Small intestine (tissue), 7 donors: ENCODE measurements around the gene HIGD1C. TPM values are rescaled to one million over a fixed set of nuclear protein-coding genes. Genes with fewer than 3 reads are reported as not detected.
"Not testable (repeated sequence)": the region's sequence is repeated elsewhere in the genome, so short reads cannot be mapped to it uniquely, and the experiment has no call there.

Experiments
- DNase-seq, 2 donors: peaks; one replicate each; pipeline versions ENCODE4 v3.0.0 to v3.0.0-alpha.2; 2013
- FAIRE-seq: peaks from 2 replicates; lab custom pipeline; 2012; peaks lifted over from hg19 to GRCh38; lab: Jason Lieb, UNC
- H3K27ac ChIP-seq, 3 donors: one replicate each; pipeline ENCODE4 v1.5.1; 2013; ENCODE audit warnings: low read length in 2 of 3, mild to moderate bottlenecking in 2 of 3, control low read depth in 1 of 3, inconsistent platforms in 1 of 3, low read depth in 1 of 3, moderate library complexity in 1 of 3
- H3K27me3 ChIP-seq, 3 donors: one replicate each; pipeline ENCODE4 v1.6.1; 2013; ENCODE audit warnings: low read length in 3 of 3, inconsistent platforms in 1 of 3; ENCODE audit not compliant: control insufficient read depth in 3 of 3, insufficient read depth in 3 of 3
- H3K36me3 ChIP-seq, 3 donors: one replicate each; pipeline ENCODE4 v1.6.1; 2013; ENCODE audit warnings: low read length in 3 of 3, inconsistent platforms in 1 of 3, low read depth in 1 of 3, mild to moderate bottlenecking in 1 of 3, moderate library complexity in 1 of 3; ENCODE audit not compliant: control insufficient read depth in 3 of 3, insufficient read depth in 2 of 3
- H3K4me1 ChIP-seq, 3 donors: one replicate each; pipeline ENCODE4 v1.6.1; 2013; ENCODE audit warnings: low read length in 2 of 3, inconsistent platforms in 1 of 3, low read depth in 1 of 3, mild to moderate bottlenecking in 1 of 3, moderate library complexity in 1 of 3; ENCODE audit not compliant: control insufficient read depth in 3 of 3, insufficient read depth in 2 of 3
- H3K4me3 ChIP-seq, 3 donors: one replicate each; pipeline ENCODE4 v1.5.1; 2013; ENCODE audit warnings: low read length in 3 of 3, control low read depth in 1 of 3, inconsistent platforms in 1 of 3, low read depth in 1 of 3, mild to moderate bottlenecking in 1 of 3, moderate library complexity in 1 of 3
- H3K9me3 ChIP-seq, 2 donors: one replicate each; pipeline ENCODE4 v1.6.1; 2013; ENCODE audit warnings: low read depth in 1 of 2, low read length in 1 of 2; ENCODE audit not compliant: control insufficient read depth in 2 of 2, insufficient read depth in 1 of 2
- WGBS, 3 donors: extraction: QIAGEN DNeasy Blood & Tissue Kit; methylation state at CpG; one replicate each; pipeline ENCODE4 v1.1.7; 2013; 5-methylcytosine and 5-hydroxymethylcytosine counted together
- polyA plus RNA-seq, 4 donors: library from polyadenylated mRNA; stranded (reverse) in 3 of 4; unstranded in 1 of 4; fragments of 200-250 nt in 3 of 4; fragments of 120-200 nt in 1 of 4; gene quantifications; one replicate each; pipeline versions ENCODE4 v1.2.1 to v1.2.3, GENCODE V29; 2013
- donor health status: healthy with polysubstance abuse.
- donor health status: control.
- donor health status: control.
- donor health status: Bipolar disorder and iron deficiency.
- donor health status: healthy.

Gene HIGD1C
- polyA plus RNA-seq, 4 donors, result not detected

GRCh38 chr12:50936821-50937530 is 15.4 kb upstream of the HIGD1C start:
- H3K9me3 ChIP-seq, result peaks cover 0 to 16% of the 10 kb centered on the region in 2 donors
- peaks cover 5 to 30% (median 14%) of the 10 kb centered on the region in 3 donors for H3K4me1 ChIP-seq
- no peak overlapping the region for H3K27ac ChIP-seq
- H3K27me3 ChIP-seq, result no peaks in the 10 kb centered on the region
- DNase-seq (no peak), FAIRE-seq (no peak)
- H3K36me3 ChIP-seq, result peaks cover 0 to 19% (median 0%) of the 10 kb centered on the region in 3 donors
- 87 to 94% (median 92%) methylated on average over 9 of the region's 9 CpGs for WGBS, 3 donors
- no peak overlapping the region for H3K4me3 ChIP-seq

- Histone ChIP-seq H3K36me3 (peaks cover 0 to 19% (median 0%) of the 10 kb centered on the region in 3 donors), H3K27me3 (no peaks in the 10 kb centered on the region), H3K9me3 (peaks cover 0 to 16% of the 10 kb centered on the region in 2 donors), H3K27ac (no peak overlapping the region), H3K4me3 (no peak overlapping the region), H3K4me1 (peaks cover 5 to 26% (median 14%) of the 10 kb centered on the region in 3 donors)
- 92 to 95% (median 93%) methylated on average over 1 of the region's 1 CpG for WGBS, 3 donors
- DNase-seq (no peak), FAIRE-seq (no peak)
Observed at GRCh38 chr12:50937653-50938052, 14.7 kb upstream of the HIGD1C start.

- WGBS, 3 donors, result 91 to 99% (median 94%) methylated on average over 3 of the region's 3 CpGs
- DNase-seq, result no peak
- Histone ChIP-seq H3K4me1 (no peaks in the 10 kb centered on the region), H3K27me3 (no peaks in the 10 kb centered on the region), H3K4me3 (no peak overlapping the region), H3K27ac (no peak overlapping the region), H3K36me3 (peaks cover 0 to 7% (median 0%) of the 10 kb centered on the region in 3 donors), H3K9me3 (no peaks in the 10 kb centered on the region)
- FAIRE-seq, result no peak
Observed at GRCh38 chr12:50947933-50948626, 4.3 kb upstream of the HIGD1C start.

GRCh38 chr12:50948798-50949197 is 3.5 kb upstream of the HIGD1C start:
- H3K27me3 ChIP-seq, result no peaks in the 10 kb centered on the region
- peaks cover 0 to 8% (median 0%) of the 10 kb centered on the region in 3 donors for H3K36me3 ChIP-seq
- WGBS, 3 donors, result 49 to 64% (median 55%) methylated on average over 2 of the region's 4 CpGs
- FAIRE-seq (no peak), DNase-seq (no peak)
- H3K9me3 ChIP-seq, result no peaks in the 10 kb centered on the region
- H3K27ac ChIP-seq, result no peak overlapping the region
- no peaks in the 10 kb centered on the region for H3K4me1 ChIP-seq
- H3K4me3 ChIP-seq, result no peak overlapping the region

GRCh38 chr12:50949801-50950302 is 2.5 kb upstream of the HIGD1C start:
- FAIRE-seq (no peak), DNase-seq (no peak)
- Histone ChIP-seq H3K9me3 (no peaks in the 10 kb centered on the region), H3K4me1 (no peaks in the 10 kb centered on the region), H3K4me3 (no peak overlapping the region), H3K27me3 (no peaks in the 10 kb centered on the region), H3K36me3 (peaks cover 0 to 13% (median 0%) of the 10 kb centered on the region in 3 donors), H3K27ac (no peak overlapping the region)
- 88 to 94% (median 90%) methylated on average over 4 of the region's 4 CpGs for WGBS, 3 donors

GRCh38 chr12:50951112-50951511 is 1.2 kb upstream of the HIGD1C start:
- no peak for FAIRE-seq
- peaks cover 0 to 13% (median 0%) of the 10 kb centered on the region in 3 donors for H3K36me3 ChIP-seq
- no peak overlapping the region for H3K27ac ChIP-seq
- no peaks in the 10 kb centered on the region for H3K4me1 ChIP-seq
- H3K27me3 ChIP-seq, result no peaks in the 10 kb centered on the region
- 92 to 98% (median 95%) methylated on average over 2 of the region's 2 CpGs for WGBS, 3 donors
- no peak overlapping the region for H3K4me3 ChIP-seq
- DNase-seq, result no peak
- H3K9me3 ChIP-seq, result no peaks in the 10 kb centered on the region

GRCh38 chr12:50953047-50953446 is 703 bp downstream of the HIGD1C start:
- H3K9me3 ChIP-seq, result no peaks in the 10 kb centered on the region
- H3K4me1 ChIP-seq, result no peaks in the 10 kb centered on the region
- 48 to 80% (median 65%) methylated on average over 7 of the region's 7 CpGs for WGBS, 3 donors
- peak in 1 of 2 donors; percentile 31 for DNase-seq
- H3K27me3 ChIP-seq, result no peaks in the 10 kb centered on the region
- FAIRE-seq, result no peak
- H3K27ac ChIP-seq, result no peak overlapping the region
- peaks cover 0 to 13% (median 0%) of the 10 kb centered on the region in 3 donors for H3K36me3 ChIP-seq
- no peak overlapping the region for H3K4me3 ChIP-seq

- 92 to 100% (median 94%) methylated on average over 2 of the region's 2 CpGs for WGBS, 3 donors
- not testable (repeated sequence) for H3K4me1 ChIP-seq, H3K4me3 ChIP-seq, DNase-seq, H3K9me3 ChIP-seq, H3K27ac ChIP-seq, FAIRE-seq, H3K27me3 ChIP-seq
- H3K36me3 ChIP-seq, result peaks cover 0 to 13% (median 0%) of the 10 kb centered on the region in 3 donors
Observed at GRCh38 chr12:50954789-50955188, 2.4 kb downstream of the HIGD1C start.
